CD4-positive, alpha-beta T cell treated with Interleukin-21 for 1 hour (primary cell): ENCODE data around the gene DCLK1.
"Not testable (repeated sequence)": the region's sequence is repeated elsewhere in the genome, so short reads cannot be mapped to it uniquely, and the experiment has no call there.

Experiments
- DNase-seq: peaks from one replicate; pipeline ENCODE4 v3.0.0-alpha.2; 2020

Gene DCLK1

DNA sequence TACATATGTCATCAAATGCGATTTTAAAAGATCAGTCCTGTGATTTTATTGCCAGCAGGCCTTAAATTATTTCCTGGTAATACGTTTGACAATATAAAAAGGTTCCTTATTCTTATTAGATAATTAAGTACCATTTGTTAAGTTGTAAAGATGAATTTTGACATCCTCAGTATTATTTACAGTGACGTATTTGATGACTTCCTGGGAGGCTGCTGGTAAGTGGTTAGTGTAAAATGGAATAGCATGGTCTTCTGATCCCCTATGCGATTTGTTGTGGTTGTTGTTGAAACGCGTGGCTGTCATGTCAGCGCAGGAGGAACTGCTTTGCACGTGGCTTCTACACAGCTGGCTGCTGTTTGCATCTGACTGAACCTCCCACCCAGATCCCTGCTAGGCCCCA is 99.7 kb downstream of the DCLK1 start:
- no peak for DNase-seq

DNA sequence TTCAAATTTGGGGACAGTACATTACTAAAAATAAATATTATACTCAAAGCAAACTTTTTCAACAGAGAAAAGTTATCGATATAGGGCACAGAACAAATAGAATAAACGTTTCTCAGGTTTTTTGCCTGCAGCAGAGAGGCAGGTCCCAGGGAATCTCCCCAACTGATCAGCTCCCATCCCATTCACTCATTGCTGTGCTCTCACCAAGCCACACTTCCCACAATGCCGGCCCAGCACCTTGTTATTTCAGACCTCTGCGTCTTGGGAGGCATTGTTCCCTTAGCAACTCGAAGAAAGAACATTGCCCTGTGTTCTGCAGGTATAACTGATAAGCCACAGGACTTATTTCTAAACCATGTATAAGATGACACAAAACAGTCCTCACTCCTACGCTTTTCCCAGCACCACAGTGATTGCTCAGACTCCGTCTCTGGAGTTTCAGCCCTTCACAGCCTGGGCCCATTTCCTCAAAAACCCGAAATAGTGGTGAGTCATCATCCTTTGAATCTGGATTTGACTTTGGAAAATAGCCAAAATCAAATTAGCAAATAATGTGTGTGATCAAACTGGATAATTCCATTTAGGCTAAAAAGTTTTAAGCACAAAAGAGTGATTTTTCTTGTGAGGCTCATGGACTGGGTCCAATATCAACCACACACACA is 100.4 kb downstream of the DCLK1 start:
- no peak for DNase-seq

DNA sequence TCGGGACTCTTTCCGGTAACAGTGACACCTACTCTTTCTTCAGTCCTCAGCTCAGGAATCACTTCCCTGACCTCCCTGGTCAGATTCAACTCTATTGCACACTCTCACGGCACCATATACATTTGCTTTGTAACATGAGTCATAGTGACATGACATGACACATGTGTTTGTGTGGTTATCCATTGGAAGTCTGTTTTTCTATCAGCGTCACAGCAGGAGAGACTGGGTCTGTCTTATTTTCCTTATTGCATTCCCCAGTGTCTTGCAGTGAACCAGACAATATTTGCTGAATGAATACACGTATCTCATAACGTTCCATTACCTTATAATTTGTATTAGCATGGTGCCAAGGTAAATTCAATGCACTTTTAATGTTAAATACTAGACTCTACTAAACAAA is 102.0 kb downstream of the DCLK1 start:
- DNase-seq = no peak

DNA sequence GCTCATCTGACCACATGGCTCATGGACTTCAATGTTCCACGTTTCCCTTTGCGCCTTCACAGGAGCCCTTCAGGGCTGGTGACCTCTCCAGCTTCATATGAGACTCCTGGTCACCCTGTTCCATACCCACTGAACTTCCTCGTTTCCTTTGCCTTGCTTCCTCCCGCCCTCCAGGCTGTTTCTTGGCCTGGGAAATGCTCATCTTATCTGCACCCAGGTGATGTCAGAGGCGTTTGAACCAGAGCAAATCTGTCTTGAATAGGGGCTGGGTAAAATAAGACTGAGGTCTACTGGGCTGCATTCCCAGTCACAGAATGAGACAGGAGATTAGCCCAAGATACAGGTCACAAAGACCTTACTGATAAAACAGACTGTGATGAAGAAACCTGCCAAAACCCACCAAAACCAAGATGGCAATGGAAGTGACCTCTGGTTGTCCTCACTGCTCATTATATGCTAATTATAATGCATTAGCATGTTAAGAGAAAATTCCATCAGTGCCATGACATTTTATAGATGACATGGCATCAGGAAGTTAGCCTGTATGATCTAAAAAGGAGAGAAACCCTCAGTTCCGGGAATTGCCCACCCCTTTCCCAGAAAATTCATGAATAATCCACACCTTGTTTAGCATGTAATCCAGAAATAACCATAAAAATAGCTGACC is 102.7 kb downstream of the DCLK1 start:
- DNase-seq = no peak

DNA sequence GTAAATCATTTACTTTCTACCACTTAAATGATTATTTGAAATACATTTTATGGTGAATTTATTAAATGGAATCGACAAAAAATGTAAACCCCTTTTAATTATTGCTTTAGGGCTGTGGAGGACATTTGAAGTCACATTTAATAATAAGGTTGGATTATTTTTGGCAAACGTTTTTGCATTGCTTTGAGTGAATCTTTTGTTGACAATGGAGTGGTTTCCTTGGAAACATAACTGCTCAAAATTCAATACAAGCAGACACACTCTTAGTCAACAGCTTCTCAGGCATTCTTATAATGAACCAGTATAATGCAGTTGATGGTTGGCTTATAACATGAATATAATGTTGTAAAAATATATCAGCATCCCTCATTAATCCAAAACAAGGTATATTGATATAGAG is 104.7 kb downstream of the DCLK1 start:
- DNase-seq = no peak

DNA sequence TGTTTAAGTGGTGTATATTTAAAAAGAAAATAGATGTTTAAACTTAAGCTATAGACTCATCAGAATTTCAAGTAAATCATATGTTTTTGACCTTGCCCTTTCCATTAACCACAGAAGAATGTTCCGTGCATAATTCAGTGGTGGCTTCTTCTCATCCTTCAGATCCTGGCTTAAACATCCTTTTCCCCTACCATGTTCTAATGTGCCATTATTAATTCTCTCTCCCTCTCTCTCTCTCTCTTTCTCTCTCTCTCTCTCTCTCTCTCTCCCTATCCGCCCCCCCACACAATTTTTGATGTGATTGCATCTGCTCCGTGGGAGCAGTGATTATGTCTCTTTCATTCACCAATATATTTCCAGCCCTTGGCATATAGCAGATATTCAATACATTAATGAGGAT is 116.4 kb downstream of the DCLK1 start:
- DNase-seq = no peak

DNA sequence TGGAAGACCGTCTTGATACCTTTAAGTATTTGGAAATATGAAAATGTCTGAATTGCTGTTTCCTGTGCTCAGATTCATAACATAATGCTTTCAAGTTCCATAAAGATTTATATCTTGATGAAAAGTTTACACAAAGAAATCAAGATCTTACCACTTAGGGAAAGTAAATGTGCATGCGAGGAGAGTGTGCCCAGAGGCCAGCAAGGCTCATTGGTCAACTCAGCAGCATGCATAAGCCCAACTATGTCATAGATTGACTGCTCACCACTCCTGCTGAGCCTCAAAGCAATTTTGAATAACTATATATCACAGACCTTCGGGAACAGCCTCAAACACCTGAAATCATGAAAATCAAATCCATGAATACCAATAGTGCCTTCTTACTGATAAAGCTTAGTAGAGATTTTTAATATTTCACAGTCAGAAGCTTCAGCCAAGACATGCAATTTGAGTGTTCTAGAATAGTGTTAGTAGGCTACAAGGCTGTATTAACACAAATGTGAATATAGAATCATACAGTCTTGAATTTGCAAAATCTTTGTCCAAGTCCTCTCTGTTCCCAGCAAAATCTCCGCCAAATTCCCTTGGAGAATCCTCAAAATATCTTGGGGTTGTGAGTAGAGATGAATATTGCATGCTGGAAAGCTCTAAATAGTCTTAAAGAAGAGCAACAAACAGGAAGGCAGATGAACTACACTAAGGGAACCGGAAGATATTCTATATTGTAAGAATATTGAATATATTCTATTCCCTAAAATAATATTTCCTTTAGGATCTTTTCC is 124.1 kb downstream of the DCLK1 start:
- DNase-seq = no peak

DNA sequence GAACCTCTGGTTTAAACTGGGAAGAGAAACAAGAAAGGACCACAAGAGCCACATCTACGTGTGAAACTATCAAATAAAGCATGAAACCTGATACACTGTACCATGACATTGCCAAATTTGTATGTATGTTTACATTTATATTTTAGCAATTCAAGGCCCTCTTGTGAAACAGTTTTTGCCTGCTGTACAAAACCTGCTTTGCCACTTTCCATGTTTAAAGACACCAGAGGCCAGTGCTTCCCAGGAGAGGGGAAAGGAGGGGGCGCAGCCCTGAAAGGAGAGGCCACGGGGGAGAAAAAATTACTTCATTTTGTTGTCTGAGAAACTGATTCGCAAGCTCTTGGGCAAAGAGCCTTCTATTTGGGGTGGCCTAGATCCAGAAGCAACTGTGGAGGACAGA is 124.8 kb downstream of the DCLK1 start:
- DNase-seq = no peak

DNA sequence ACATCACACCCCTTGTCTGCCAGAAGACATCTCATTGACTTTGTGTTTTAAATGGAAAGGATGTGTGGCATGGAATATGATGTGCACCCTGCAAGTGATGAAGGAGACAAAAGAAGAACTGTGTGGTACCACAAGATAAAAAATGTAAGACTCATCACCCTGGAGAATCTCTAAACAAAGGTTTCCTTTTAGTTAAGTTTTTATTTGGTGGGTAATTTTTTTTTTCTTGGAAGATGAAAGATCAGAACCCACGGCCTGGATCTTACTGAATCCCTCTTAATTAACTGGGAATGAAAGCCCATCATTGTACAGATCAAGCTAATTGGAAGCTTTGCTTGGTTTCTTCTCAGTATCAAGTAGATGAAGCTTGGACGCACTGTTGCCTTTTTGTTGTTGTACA is 129.6 kb downstream of the DCLK1 start:
- no peak for DNase-seq

DNA sequence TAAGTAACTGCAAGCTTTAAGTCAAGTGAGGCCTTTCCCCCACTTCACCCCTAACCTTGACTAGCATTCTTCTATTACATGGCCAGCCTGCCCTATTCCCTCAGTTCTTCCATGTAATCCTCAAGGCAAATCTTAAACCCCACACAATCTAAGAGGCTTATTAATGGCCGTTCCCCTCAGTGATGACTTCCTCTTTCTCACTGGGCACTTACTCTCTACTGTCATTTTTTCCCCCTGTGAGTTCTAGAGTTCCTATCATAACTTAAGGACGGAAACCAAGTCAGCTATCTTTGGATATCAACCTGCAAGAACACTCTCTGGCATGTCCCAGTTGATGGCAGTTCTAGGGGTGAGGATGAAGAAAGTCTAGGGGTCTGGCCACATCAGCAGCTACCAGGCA is 131.2 kb downstream of the DCLK1 start:
- no peak for DNase-seq

DNA sequence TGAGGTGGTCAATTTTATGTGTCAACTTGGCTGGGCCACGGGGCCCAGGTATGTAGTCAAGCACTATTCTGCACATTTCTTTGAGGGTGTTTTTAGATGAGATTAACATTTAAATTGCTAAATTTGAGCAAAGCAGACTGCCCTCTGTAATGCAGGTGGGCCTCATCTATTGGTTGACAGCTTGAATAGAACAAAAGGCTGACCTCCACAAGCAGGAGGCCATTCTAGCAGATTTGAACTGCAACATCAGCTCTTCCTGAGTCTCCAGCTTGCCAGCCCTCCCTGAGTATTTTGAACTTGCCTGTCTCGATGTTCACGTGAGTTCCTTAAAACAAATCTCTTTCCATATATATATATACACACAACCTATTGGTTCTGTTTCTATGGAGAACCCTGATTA is 134.8 kb downstream of the DCLK1 start:
- no peak for DNase-seq

DNA sequence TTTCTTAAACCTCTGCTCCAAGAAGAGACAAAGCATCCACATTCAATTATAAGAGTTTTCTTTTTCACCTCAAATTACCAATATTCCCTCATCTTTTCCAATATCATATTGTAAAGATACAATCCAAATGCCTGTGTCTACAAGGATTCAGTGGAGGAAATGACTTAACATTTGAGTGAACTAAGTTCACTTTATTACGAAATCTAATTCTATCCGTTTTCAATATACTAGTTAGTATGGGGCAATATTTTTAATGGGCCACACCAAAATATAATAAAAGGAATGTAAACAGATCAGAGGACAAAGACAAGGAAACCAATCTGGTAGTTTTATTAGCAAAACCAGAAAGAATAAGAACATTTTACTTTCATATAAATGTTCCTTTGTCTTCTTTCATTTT is 136.0 kb downstream of the DCLK1 start:
- DNase-seq = no peak

DNA sequence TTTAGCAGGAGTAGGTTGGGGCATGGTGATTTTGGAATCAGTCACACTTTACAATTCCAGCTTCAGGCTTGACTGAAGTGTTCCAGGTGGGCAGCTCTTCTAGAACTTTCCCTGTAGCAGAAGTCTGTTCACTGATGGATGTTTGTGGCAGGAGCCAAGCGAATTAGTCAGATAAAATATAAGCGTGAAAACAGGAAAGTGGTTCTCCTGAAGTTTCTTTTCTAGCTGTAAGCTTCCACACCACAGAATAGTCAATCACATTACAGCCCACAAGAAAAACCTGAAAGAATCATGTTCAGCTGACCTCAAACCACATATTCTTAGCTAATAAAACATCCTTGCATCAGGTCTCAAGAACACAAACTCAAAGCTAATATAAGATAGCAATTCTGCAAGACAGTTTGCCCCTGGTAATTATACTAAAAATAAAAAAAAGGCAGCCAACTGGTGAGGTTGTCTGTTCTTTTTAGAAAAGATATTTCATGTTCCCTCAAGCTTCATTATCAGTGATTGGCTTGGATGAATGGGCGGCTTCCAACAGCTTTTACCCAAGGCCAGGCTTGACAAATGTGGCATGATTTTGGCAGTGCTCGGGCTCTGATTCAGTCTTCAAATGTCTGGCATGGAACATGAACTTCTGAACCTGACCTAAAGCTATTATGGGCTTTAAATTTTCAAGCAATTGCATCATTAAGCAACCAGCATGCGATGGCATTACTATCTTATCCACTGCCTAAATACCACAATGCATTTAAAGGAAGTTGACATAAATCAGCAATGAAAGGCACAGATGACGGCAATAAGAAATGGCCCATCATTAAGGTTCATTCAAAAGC is 136.8 kb downstream of the DCLK1 start:
- DNase-seq = no peak

DNA sequence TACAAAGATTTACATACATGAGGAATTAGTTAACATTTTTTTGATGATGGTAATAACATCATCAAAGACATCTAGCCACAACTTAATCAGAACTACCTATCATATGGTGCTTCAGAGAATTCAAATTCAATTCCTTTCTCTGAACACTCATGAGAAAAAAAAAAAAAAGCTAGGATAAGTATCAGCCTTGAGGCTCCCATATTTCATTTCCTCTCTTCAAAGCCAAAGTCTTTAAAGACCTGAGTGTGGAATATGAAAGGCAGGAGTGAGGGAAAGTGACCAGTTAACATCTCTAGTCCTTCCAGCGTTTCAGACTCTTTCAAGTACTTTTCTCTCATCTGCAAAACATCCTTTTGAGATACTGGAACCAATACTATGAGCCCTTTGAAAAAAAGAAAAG is 137.5 kb downstream of the DCLK1 start:
- no peak for DNase-seq

DNA sequence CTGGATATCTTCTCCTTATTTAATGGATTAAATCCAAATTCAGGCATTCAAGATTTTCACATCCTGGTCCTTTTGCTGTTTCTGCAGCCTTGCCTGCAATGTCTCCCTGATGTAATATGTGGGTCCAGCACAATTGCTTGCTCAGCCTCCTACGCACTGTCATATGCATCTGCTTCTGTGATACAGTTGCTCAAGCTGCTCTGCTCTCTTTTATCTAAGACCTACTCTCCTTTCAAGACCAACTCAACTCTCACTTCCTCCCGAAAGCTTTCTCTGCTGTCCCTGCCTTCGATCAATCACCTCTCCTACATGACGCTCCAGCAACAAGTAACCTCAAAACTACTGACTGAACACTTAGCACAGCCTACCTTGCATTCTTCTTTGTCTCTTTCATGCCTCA is 138.2 kb downstream of the DCLK1 start:
- no peak for DNase-seq

DNA sequence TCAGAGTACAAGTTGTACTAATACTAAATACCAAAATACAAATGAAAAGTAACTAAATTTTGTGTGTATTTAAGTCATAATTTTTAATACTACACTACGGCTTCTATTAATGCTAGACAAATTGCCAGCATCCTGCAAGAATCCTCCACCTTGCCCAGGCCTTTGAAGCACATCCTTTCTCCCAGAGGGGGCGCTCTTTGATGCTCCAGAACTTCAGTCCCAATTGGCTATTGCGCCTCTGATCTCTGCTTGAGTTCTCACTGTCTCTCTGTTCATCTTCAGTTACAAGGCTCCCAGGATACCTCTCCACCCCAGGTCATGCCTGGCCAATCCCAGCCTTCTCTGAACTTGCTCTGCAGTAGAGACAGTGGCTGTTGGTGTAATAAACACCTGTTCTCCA is 141.0 kb downstream of the DCLK1 start:
- no peak for DNase-seq

DNA sequence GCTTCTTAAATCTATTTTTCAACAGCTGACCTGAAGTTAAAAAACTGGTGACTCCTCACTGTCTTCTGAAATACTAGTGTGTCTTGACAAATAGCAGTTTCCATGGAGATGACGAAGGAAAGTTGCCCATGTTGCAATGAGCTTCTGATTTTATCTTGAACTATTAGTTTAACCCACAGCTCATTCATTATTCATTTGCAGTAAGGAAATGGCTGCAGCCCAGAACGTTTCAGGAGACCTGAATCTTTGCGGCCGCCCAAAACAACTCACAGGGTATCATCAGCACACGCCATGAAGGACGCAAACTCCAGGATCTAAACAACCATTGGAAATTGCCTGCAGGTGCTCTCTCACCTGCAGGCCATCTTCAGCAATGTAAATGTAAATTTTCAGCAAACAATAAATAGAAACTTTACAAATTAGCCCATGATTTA is 142.5 kb downstream of the DCLK1 start:
- no peak for DNase-seq

DNA sequence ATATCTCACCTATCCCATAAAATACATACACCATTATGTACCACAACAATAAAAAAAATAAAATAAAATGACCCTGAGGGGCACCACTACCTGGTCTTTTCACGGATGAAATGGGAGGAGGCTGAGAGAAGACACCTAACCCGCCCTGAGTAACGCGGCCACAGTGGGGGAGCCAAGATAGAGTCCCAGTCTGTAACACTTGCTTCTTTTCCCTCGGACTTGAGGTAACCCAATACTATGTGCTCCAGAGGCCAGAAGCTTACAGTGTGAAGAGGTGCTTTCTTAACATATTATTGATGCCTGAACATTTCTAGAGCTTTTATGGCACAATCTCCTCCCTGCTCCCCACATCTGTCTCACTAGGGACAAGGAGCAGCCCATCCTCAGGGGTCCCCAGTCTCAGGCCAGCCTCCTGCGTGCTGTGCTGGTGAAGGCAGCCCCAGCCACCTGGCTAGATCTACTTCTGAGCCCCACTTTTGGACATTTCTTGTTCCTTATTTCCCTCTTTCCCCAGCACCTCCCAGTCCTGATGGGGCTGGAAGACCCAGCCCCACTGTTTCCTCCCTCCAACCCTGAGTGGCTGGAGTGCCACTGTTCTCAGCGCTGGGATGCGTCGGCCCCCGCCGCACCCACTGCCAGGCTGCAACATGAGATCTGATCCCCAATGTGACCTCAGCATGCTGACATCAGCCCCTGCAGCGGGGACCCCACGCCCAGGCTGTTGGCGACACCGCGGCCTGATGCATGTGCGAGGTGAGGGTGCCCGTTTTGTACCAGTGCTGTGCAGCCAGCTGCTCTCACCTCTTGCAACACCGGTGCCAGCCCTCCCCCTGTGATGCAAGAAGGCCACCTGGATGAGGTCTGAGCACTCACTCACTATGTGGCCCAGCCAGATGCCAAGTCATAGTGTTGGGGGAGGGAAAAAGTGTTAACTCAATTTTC is 143.3 kb downstream of the DCLK1 start:
- no peak for DNase-seq

DNA sequence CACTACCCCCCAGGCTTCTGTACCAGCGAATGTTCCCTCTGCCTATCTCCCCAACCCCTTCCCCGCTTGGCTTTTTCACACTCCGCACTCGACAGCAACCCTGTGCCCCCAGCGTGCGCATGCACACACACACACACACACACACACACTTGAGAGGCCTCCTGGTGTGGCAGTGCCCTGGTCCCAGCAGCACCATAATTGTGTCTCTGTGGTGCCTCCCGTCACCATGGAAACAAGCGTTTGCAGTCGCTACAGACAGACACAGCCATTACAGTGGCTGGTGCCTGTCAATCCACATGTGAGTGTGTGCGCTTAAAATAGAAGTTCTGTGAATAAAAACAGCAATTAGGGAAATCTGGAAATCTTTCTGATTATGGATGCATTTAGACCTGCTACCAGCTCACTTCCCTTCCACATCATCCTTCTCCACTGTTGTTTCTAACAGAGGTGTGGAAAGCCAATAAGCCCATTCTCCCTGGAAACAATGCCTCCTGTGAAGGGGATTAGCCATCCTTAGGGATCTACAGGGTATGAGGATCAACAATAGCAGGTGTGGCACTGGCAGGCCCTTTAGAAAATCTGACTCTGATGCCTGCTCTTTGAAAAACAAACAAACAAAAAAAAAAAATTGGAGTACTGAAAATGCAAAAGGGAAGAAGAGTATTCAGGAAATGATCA is 146.3 kb downstream of the DCLK1 start:
- no peak for DNase-seq

DNA sequence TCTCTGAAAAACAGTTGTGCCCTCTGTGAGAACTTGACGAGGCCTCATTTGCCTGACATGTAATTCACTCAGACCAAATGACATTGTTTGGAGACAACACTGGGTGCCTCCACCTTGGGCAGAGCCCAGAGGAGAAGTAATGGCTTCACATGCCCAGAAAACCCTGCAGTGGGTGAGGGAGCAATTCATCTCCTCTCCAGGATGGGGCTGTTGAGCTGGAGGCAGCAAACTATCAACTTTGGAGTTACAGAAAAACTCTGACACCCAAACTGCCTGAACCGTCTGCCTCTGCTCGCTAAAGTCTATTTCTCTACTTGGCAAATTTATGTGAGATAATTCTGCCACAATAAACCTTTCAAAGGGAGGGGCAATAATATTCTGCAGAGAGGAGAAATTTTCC is 146.9 kb downstream of the DCLK1 start:
- no peak for DNase-seq

DNA sequence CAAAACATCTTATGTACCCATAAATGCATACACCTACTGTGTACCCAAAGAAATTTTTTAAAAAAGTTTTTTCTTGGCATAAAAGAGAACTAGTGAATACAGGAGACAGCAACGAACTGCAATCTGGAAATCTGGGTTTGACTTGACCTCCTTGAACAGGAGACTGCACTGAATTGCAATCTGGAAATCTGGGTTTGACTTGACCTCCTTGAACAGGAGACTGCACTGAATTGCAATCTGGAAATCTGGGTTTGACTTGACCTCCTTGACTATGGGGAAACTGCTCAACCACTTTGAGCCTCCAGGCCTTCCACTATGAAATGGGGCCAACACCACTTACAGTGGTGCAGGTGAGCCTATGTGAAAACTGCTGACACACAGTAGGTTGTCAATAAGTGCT is 147.5 kb downstream of the DCLK1 start:
- not testable (repeated sequence) for DNase-seq

DNA sequence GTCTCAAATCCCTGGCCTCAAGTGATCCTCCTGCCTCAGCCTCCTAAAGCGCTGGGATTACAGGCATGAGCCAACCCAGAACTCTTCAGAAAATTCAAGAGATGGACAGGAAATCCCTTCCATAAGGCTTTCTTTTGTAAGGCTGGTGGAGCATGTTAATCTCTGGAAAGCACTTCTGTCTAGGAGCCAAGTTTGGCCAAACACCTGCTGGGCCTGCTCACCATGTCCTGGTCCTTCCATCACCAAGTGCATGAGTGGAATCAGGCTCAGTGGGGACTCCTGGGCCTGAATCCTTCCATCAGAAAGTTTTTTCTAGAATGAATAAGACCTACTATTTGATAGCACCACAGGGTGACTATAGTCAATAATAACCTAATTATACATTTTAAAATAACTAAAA is 148.0 kb downstream of the DCLK1 start:
- no peak for DNase-seq
